ENCODE measurements around the gene FOXP3. TPM values are rescaled to one million over a fixed set of nuclear protein-coding genes. Genes with fewer than 3 reads are reported as not detected.

The FOXP3 gene
- polyA plus RNA-seq, 1 of the 3 experiments (the other 2 are of a cell fraction), result 0.12 TPM

- H3K36me3 ChIP-seq (replicated peaks in 1 of 2; ENCODE audit: control insufficient read depth in 1 of 2, insufficient read depth in 2 of 2, low read length in 1 of 2), result no peaks in the 10 kb centered on the region
- TF ChIP-seq, protein P1, sequence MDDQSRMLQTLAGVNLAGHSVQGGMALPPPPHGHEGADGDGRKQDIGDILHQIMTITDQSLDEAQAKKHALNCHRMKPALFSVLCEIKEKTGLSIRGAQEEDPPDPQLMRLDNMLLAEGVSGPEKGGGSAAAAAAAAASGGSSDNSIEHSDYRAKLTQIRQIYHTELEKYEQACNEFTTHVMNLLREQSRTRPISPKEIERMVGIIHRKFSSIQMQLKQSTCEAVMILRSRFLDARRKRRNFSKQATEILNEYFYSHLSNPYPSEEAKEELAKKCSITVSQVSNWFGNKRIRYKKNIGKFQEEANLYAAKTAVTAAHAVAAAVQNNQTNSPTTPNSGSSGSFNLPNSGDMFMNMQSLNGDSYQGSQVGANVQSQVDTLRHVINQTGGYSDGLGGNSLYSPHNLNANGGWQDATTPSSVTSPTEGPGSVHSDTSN (IDR thresholded peaks at IDR 0.05), result no peak
- TF ChIP-seq, protein P2, sequence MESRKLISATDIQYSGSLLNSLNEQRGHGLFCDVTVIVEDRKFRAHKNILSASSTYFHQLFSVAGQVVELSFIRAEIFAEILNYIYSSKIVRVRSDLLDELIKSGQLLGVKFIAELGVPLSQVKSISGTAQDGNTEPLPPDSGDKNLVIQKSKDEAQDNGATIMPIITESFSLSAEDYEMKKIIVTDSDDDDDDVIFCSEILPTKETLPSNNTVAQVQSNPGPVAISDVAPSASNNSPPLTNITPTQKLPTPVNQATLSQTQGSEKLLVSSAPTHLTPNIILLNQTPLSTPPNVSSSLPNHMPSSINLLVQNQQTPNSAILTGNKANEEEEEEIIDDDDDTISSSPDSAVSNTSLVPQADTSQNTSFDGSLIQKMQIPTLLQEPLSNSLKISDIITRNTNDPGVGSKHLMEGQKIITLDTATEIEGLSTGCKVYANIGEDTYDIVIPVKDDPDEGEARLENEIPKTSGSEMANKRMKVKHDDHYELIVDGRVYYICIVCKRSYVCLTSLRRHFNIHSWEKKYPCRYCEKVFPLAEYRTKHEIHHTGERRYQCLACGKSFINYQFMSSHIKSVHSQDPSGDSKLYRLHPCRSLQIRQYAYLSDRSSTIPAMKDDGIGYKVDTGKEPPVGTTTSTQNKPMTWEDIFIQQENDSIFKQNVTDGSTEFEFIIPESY (IDR thresholded peaks at IDR 0.05; ENCODE audit: borderline replicate concordance, low read depth), result no peak
- no peak for TF ChIP-seq IRF3 (IDR thresholded peaks at IDR 0.05; ENCODE audit: low read depth, low read length)
- TF ChIP-seq NFIC (IDR thresholded peaks at IDR 0.05; ENCODE audit: borderline replicate concordance), result no peak
- TF ChIP-seq GATA2 (CRISPR knock-in tag; IDR thresholded peaks at IDR 0.05), result no peak
- no peak for TF ChIP-seq TEAD4 (IDR thresholded peaks at IDR 0.05; ENCODE audit: borderline replicate concordance, insufficient read depth)
- no peak for TF ChIP-seq RCOR1 (IDR thresholded peaks at IDR 0.05; ENCODE audit: low read length)
- TF ChIP-seq, protein P3, sequence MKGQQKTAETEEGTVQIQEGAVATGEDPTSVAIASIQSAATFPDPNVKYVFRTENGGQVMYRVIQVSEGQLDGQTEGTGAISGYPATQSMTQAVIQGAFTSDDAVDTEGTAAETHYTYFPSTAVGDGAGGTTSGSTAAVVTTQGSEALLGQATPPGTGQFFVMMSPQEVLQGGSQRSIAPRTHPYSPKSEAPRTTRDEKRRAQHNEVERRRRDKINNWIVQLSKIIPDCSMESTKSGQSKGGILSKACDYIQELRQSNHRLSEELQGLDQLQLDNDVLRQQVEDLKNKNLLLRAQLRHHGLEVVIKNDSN (IDR thresholded peaks at IDR 0.05; ENCODE audit: borderline replicate concordance, low read depth), result no peak
- no peak for TF ChIP-seq RXRA (IDR thresholded peaks at IDR 0.05; ENCODE audit: borderline replicate concordance, low read depth)
- no peak for TF ChIP-seq CHD2 (IDR thresholded peaks at IDR 0.05; ENCODE audit: low read length, partially characterized antibody)
- no peak for TF ChIP-seq FOXJ3 (CRISPR knock-in tag; IDR thresholded peaks at IDR 0.05)
- TF ChIP-seq TCF12 (IDR thresholded peaks at IDR 0.05), result no peak
- TF ChIP-seq SMC3 (IDR thresholded peaks at IDR 0.05; ENCODE audit: low read depth, low read length), result no peak
- no peak for TF ChIP-seq YY1 (IDR thresholded peaks at IDR 0.05; ENCODE audit: low read depth)
- TF ChIP-seq ELF1 (IDR thresholded peaks at IDR 0.05), result no peak
- no peak for TF ChIP-seq NRF1 (IDR thresholded peaks at IDR 0.05; ENCODE audit: low read depth, low read length)
- TF ChIP-seq FOXM1 (IDR thresholded peaks at IDR 0.05; ENCODE audit: low read depth), result no peak
- no peaks in the 10 kb centered on the region for H3K9me2 ChIP-seq
- H3K79me2 ChIP-seq (ENCODE audit: insufficient read depth), result no peaks in the 10 kb centered on the region
- H3K27ac ChIP-seq (ENCODE audit: low read depth in 2 of 2, low read length in 1 of 2), result no peak overlapping the region
- 75% methylated on average over 10 of the region's 13 CpGs for WGBS (ENCODE audit: low lambda C conversion rate)
- no peak overlapping the region for H3K4me2 ChIP-seq
- no peak overlapping the region for H3K9ac ChIP-seq
- H3K4me3 ChIP-seq (ENCODE audit: low read depth in 2 of 2, low read length in 1 of 2), result no peak overlapping the region
- CTCF ChIA-PET, result no interaction called here
- no peaks in the 10 kb centered on the region for H3K27me3 ChIP-seq (ENCODE audit: insufficient read depth)
- no peak for DNase-seq
- POLR2A ChIA-PET, result no interaction called here
- no peak overlapping the region for H2AFZ ChIP-seq (ENCODE audit: low read depth)
- no peaks in the 10 kb centered on the region; a peak in 1 of 4 replicates for H3K4me1 ChIP-seq (ENCODE audit: control insufficient read depth in 1 of 2, insufficient read depth in 2 of 2, low read depth in 1 of 2, low read length in 1 of 2)
- no peaks in the 10 kb centered on the region for H3F3A ChIP-seq (replicated peaks; ENCODE audit: insufficient read depth)
- no peaks in the 10 kb centered on the region for H4K20me1 ChIP-seq (ENCODE audit: insufficient read depth)
- no peaks in the 10 kb centered on the region for H3K9me3 ChIP-seq
These were observed 13.2 kb downstream of the FOXP3 start for GRCh38 chrX:49251325-49251724.

Data from SK-N-SH (cell line).